Neural cell (in vitro differentiated cells): ENCODE results near the gene PLEKHA5. TPM values are rescaled to one million over a fixed set of nuclear protein-coding genes. Genes with fewer than 3 reads are reported as not detected.

ENCODE experiments used
- H2AFZ ChIP-seq: fragments of 200-600, 300-800 bp; sonication (generic), shearing (Covaris generic); 2 replicates; pipeline ENCODE4 v1.6.0; 2014; ENCODE audit warnings: low read depth, mild to moderate bottlenecking, antibody characterized with exemption, low read length, moderate library complexity
- H3F3A ChIP-seq: fragments of 200-600 bp; shearing (Covaris generic); 2 replicates; pipeline ENCODE4 v1.6.1; 2016; ENCODE audit warnings: mild to moderate bottlenecking, moderate library complexity, mixed read lengths, antibody characterized with exemption, low read length; ENCODE audit not compliant: insufficient read depth, poor library complexity, severe bottlenecking
- H3K27ac ChIP-seq: fragments of 200-600, 300-800 bp; sonication (generic), shearing (Covaris generic); 2 replicates; pipeline ENCODE4 v1.5.1; 2014; ENCODE audit warnings: mild to moderate bottlenecking, low read length, moderate library complexity
- H3K27me3 ChIP-seq: fragments of 300-800, 200-600 bp; sonication (generic), shearing (Covaris generic); 2 replicates; pipeline ENCODE4 v1.6.0; 2014; ENCODE audit warnings: mild to moderate bottlenecking, low read depth, low read length, moderate library complexity; ENCODE audit not compliant: insufficient read depth
- H3K36me3 ChIP-seq: fragments of 300-800, 200-600 bp; sonication (generic), shearing (Covaris generic); 2 replicates; pipeline ENCODE4 v1.5.1; 2014; ENCODE audit warnings: mild to moderate bottlenecking, antibody characterized with exemption, low read length, moderate library complexity; ENCODE audit not compliant: insufficient read depth
- H3K4me2 ChIP-seq: fragments of 300-800, 200-600 bp; sonication (generic), shearing (Covaris generic); 2 replicates; pipeline ENCODE4 v1.6.0; 2014; ENCODE audit warnings: mild to moderate bottlenecking, low read length
- H3K4me3 ChIP-seq: fragments of 300-800, 200-600 bp; sonication (generic), shearing (Covaris generic); 2 replicates; pipeline ENCODE4 v1.5.1; 2014; ENCODE audit warnings: mild to moderate bottlenecking, low read length, moderate library complexity
- H3K79me2 ChIP-seq: fragments of 200-600 bp; shearing (Covaris generic); replicated peaks from 2 replicates; pipeline ENCODE4 v1.6.0; 2014; ENCODE audit warnings: mild to moderate bottlenecking, low read length, moderate library complexity; ENCODE audit not compliant: insufficient read depth
- H3K9ac ChIP-seq: fragments of 300-800, 200-600 bp; sonication (generic), shearing (Covaris generic); 2 replicates; pipeline ENCODE4 v1.6.1; 2016; ENCODE audit warnings: mild to moderate bottlenecking, low read length, mixed read lengths
- H3K9me2 ChIP-seq: fragments of 200-600 bp; shearing (Covaris generic); 2 replicates; pipeline ENCODE4 v1.6.1; 2016; ENCODE audit warnings: mild to moderate bottlenecking, low read length, mixed read lengths; ENCODE audit not compliant: insufficient read depth
- H3K9me3 ChIP-seq: fragments of 200-600, 300-800 bp; sonication (generic), shearing (Covaris generic); 2 replicates; pipeline ENCODE4 v1.6.1; 2016; ENCODE audit warnings: mild to moderate bottlenecking, mixed run types, low read length, moderate library complexity, mixed read lengths
- H4K20me1 ChIP-seq: fragments of 200-600 bp; shearing (Covaris generic); 2 replicates; pipeline ENCODE4 v1.6.1; 2016; ENCODE audit warnings: mild to moderate bottlenecking, mixed run types; ENCODE audit not compliant: insufficient read depth
- CTCF ChIP-seq: fragments of 450-650 bp; IDR thresholded peaks from 2 replicates; pipeline ENCODE4 v1.5.1; 2014; ENCODE audit warnings: antibody characterized with exemption, mild to moderate bottlenecking, moderate library complexity; ENCODE audit not compliant: poor library complexity, severe bottlenecking
- EP300 ChIP-seq: fragments of 450-650 bp; conservative IDR thresholded peaks from 2 replicates; pipeline ENCODE4 v1.6.1; 2014; ENCODE audit warnings: antibody characterized with exemption, mild to moderate bottlenecking, moderate library complexity; ENCODE audit not compliant: poor library complexity, severe bottlenecking
- EZH2 ChIP-seq: fragments of 200-600, 300-800 bp; shearing (Covaris generic), sonication (generic); IDR thresholded peaks from 2 replicates; pipeline ENCODE4 v1.6.1; 2014; ENCODE audit warnings: antibody characterized with exemption, low read length, borderline replicate concordance, mild to moderate bottlenecking; ENCODE audit not compliant: insufficient read depth, poor library complexity, severe bottlenecking
- MXI1 ChIP-seq: fragments of 450-650 bp; conservative IDR thresholded peaks from 2 replicates; pipeline ENCODE4 v1.6.1; 2014; ENCODE audit warnings: antibody characterized with exemption, mild to moderate bottlenecking; ENCODE audit not compliant: poor library complexity, severe bottlenecking
- POLR2AphosphoS5 ChIP-seq: IDR thresholded peaks from 2 replicates; pipeline ENCODE4 v1.6.1; 2012
- RAD21 ChIP-seq: fragments of 450-650 bp; conservative IDR thresholded peaks from 2 replicates; pipeline ENCODE4 v1.6.1; 2014; ENCODE audit warnings: antibody characterized with exemption, mild to moderate bottlenecking, moderate library complexity
- REST ChIP-seq: IDR thresholded peaks from 2 replicates; pipeline ENCODE4 v1.6.1; 2012; ENCODE audit warnings: borderline replicate concordance
- SMC3 ChIP-seq: fragments of 450-650 bp; conservative IDR thresholded peaks from 2 replicates; pipeline ENCODE4 v1.6.1; 2014; ENCODE audit warnings: antibody characterized with exemption, mild to moderate bottlenecking, moderate library complexity; ENCODE audit not compliant: poor library complexity
- TAF1 ChIP-seq: IDR thresholded peaks from 2 replicates; pipeline ENCODE4 v1.6.1; 2012; ENCODE audit warnings: low read depth
- polyA plus RNA-seq: library from polyadenylated mRNA; depleted of rRNA; stranded (reverse); fragments of >200 nt; gene quantifications from 2 replicates; pipeline ENCODE4 v1.2.3, GENCODE V29; 2014

The PLEKHA5 gene
- polyA plus RNA-seq, 1 donor from 2014 or later: 130 TPM

GRCh38 chr12:19105463-19105862 is 24.1 kb upstream of the PLEKHA5 start:
- Histone ChIP-seq H3K4me3 (no peak overlapping the region), H3K27ac (no peak overlapping the region), H3K36me3 (no peaks in the 10 kb centered on the region), H2AFZ (no peak overlapping the region), H3K27me3 (no peaks in the 10 kb centered on the region), H3K4me2 (no peak overlapping the region), H3K9ac (no peak overlapping the region), H3K79me2 (no peaks in the 10 kb centered on the region), H3F3A (no peaks in the 10 kb centered on the region), H3K9me2 (no peaks in the 10 kb centered on the region), H4K20me1 (no peaks in the 10 kb centered on the region), H3K9me3 (no peaks in the 10 kb centered on the region)
- TF ChIP-seq RAD21: no peak
- TF ChIP-seq TAF1: no peak
- no peak for TF ChIP-seq REST
- no peak for TF ChIP-seq SMC3
- no peak for TF ChIP-seq EZH2
- TF ChIP-seq EP300: no peak
- no peak for TF ChIP-seq POLR2AphosphoS5
- TF ChIP-seq CTCF: no peak
- TF ChIP-seq MXI1: no peak

- Histone ChIP-seq H3K27ac (no peak overlapping the region), H3K4me2 (no peak overlapping the region), H3K79me2 (no peaks in the 10 kb centered on the region), H3K27me3 (no peaks in the 10 kb centered on the region), H3K4me3 (no peak overlapping the region), H3K36me3 (no peaks in the 10 kb centered on the region), H3K9me3 (no peaks in the 10 kb centered on the region), H3F3A (no peaks in the 10 kb centered on the region), H3K9me2 (no peaks in the 10 kb centered on the region), H3K9ac (no peak overlapping the region), H4K20me1 (no peaks in the 10 kb centered on the region), H2AFZ (no peak overlapping the region)
- no peak for TF ChIP-seq RAD21
- no peak for TF ChIP-seq MXI1
- no peak for TF ChIP-seq SMC3
- no peak for TF ChIP-seq CTCF
- TF ChIP-seq TAF1: no peak
- TF ChIP-seq POLR2AphosphoS5: no peak
- TF ChIP-seq EZH2: no peak
- TF ChIP-seq REST: no peak
- no peak for TF ChIP-seq EP300
Measured at GRCh38 chr12:19107750-19108149, 21.8 kb upstream of the PLEKHA5 start.
